SU-DHL-6 (cell line): Measurements from ENCODE around the gene PGBD5.

Experiments used
- EZH2phosphoT487 ChIP-seq: fragments of 200-600 bp; sonication (generic), shearing (Covaris generic); conservative IDR thresholded peaks from 2 replicates; pipeline ENCODE4 v1.6.1; 2018; ENCODE audit warnings: mild to moderate bottlenecking, antibody characterized with exemption, low read length, moderate library complexity, mixed read lengths
- TF ChIP-seq, protein P1 (sequence below): fragments of 200-600 bp; sonication (generic); IDR thresholded peaks from one replicate; pipeline ENCODE4 v1.5.1; 2017; ENCODE audit warnings: antibody characterized with exemption, mild to moderate bottlenecking, low read length, moderate library complexity; ENCODE audit not compliant: insufficient read depth, poor library complexity, severe bottlenecking

DNA sequence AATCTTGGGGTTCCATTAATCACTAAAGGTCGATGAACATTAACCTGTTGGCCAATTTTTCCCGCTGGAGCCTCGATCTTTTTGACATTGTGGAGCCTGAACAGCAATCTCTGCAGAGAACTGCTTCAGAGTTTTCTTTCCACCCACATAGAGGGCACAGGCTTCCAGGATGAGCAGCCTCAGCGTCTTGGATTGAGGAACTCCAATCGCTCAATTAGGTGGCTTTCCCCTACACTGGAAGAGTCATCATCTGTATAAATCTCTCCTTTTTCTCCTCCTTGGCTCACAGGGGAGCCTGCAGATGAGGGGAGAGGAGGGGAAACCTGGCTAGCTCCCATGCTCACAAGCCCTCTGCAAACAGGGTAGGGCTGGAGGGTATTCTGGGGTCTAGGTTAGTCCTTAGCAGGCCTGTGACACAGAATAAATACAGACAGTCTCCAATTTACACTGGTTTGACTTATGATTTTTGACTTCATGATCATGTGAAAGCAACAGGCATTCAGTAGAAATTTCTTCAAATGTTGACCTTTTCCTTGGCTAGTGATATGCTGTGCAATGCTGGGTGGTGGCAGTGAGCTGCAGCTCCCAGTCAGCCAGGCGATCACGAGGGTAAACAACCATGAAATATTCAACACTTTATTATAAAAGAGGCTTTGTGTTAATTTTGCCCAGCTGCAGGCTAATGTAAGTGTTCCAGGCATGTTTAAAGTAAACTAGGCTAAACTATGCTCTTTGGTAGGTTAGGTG, 80.8 kb downstream of the PGBD5 start:
- TF ChIP-seq, protein P1, sequence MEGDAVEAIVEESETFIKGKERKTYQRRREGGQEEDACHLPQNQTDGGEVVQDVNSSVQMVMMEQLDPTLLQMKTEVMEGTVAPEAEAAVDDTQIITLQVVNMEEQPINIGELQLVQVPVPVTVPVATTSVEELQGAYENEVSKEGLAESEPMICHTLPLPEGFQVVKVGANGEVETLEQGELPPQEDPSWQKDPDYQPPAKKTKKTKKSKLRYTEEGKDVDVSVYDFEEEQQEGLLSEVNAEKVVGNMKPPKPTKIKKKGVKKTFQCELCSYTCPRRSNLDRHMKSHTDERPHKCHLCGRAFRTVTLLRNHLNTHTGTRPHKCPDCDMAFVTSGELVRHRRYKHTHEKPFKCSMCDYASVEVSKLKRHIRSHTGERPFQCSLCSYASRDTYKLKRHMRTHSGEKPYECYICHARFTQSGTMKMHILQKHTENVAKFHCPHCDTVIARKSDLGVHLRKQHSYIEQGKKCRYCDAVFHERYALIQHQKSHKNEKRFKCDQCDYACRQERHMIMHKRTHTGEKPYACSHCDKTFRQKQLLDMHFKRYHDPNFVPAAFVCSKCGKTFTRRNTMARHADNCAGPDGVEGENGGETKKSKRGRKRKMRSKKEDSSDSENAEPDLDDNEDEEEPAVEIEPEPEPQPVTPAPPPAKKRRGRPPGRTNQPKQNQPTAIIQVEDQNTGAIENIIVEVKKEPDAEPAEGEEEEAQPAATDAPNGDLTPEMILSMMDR = no peak
- TF ChIP-seq EZH2phosphoT487 = no peak
